ENCODE data around the gene MLLT1. TPM values are rescaled to one million over a fixed set of nuclear protein-coding genes. Genes with fewer than 3 reads are reported as not detected.

The MLLT1 gene
- total RNA-seq, 1 donor, result 12.5 TPM

GRCh38 chr19:6216236-6216995 lies 63.4 kb downstream of the MLLT1 start:
- TF ChIP-seq CTCF (IDR thresholded peaks at IDR 0.05; ENCODE audit: insufficient read depth, low read depth, low read length), result no peak
- no peak for DNase-seq (ENCODE audit: low read depth)
- no peak overlapping the region for H3K4me3 ChIP-seq (ENCODE audit: low read depth, low read length)

- no peak overlapping the region for H3K4me3 ChIP-seq (ENCODE audit: low read depth, low read length)
- no peak for TF ChIP-seq CTCF (IDR thresholded peaks at IDR 0.05; ENCODE audit: insufficient read depth, low read depth, low read length)
- no peak for DNase-seq (ENCODE audit: low read depth)
Observed at GRCh38 chr19:6215701-6216235, 64.0 kb downstream of the MLLT1 start.

DNA sequence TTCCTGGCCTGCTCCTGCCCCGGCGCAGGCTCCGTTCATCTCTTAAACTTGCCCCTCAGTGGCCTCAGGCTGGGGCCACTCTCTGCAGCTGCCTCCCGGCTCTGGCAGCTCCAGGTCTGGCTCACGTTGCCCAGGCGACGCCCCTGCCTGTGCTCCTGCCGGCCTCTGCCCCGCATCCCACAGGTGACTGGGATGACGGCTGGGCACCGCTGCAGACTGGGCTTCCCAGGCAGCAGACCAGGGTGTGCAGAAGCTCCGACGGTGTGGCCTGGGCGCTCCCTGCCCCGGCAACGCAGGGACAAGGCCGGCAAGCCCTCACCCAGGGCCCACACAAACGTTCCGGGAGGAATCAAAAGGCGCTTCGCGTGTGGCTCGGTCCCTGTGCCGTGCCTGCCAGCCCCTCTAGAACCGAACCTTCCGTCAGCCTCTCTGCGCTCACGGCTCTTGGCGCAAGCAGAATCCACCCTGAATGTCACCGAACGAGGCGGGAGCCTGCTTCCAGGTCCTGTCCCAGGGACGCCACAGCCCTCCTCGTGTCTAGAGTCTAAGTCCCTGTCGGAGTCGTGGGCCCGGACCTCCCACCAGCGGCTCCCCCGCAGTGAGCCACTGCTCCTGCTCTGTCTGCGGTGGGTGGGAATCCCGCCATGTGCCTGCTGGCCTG lies 64.8 kb downstream of the MLLT1 start:
- H3K4me3 ChIP-seq (ENCODE audit: low read depth, low read length), result no peak overlapping the region
- no peak for TF ChIP-seq CTCF (IDR thresholded peaks at IDR 0.05; ENCODE audit: insufficient read depth, low read depth, low read length)
- no peak for DNase-seq (ENCODE audit: low read depth)

GRCh38 chr19:6213696-6214641 lies 65.8 kb downstream of the MLLT1 start:
- no peak overlapping the region for H3K4me3 ChIP-seq (ENCODE audit: low read depth, low read length)
- DNase-seq (ENCODE audit: low read depth), result no peak
- no peak for TF ChIP-seq CTCF (IDR thresholded peaks at IDR 0.05; ENCODE audit: insufficient read depth, low read depth, low read length)

- no peak overlapping the region for H3K4me3 ChIP-seq (ENCODE audit: low read depth, low read length)
- no peak for TF ChIP-seq CTCF (IDR thresholded peaks at IDR 0.05; ENCODE audit: insufficient read depth, low read depth, low read length)
- no peak for DNase-seq (ENCODE audit: low read depth)
Observed at GRCh38 chr19:6213266-6213595, 66.5 kb downstream of the MLLT1 start.

- H3K4me3 ChIP-seq (ENCODE audit: low read depth, low read length), result no peak overlapping the region
Observed at GRCh38 chr19:6212403-6213265, 67.1 kb downstream of the MLLT1 start.

More at GRCh38 chr19:6212403-6213265, 67.1 kb downstream of the MLLT1 start:
- no peak for TF ChIP-seq CTCF (IDR thresholded peaks at IDR 0.05; ENCODE audit: insufficient read depth, low read depth, low read length)
- DNase-seq (ENCODE audit: low read depth), result no peak
